ENCODE data around the gene RNF115.

RNF115 gene

GRCh38 chr1:145740269-145740668, 83.6 kb downstream of the RNF115 start:
- Histone ChIP-seq H3K4me1 (ENCODE audit: insufficient read depth, low read length, poor library complexity, severe bottlenecking) (no peaks in the 10 kb centered on the region), H3K79me2 (ENCODE audit: insufficient read depth, low read length) (no peaks in the 10 kb centered on the region), H3K27me3 (ENCODE audit: insufficient read depth, low read length, poor library complexity, severe bottlenecking) (no peaks in the 10 kb centered on the region), H2AFZ (ENCODE audit: low read length) (no peak overlapping the region), H4K20me1 (ENCODE audit: insufficient read depth, low read length, poor library complexity, severe bottlenecking) (no peaks in the 10 kb centered on the region), H3F3A (ENCODE audit: low read depth) (no peaks in the 10 kb centered on the region), H3K4me3 (ENCODE audit: low read length, poor library complexity, severe bottlenecking) (no peak overlapping the region), H3K36me3 (ENCODE audit: insufficient read depth, low read length) (peaks cover 35% of the 10 kb centered on the region; the same call in 1 of the 2 replicates), H3K9me2 (replicated peaks; ENCODE audit: low read depth, low read length) (no peaks in the 10 kb centered on the region), H3K4me2 (ENCODE audit: low read depth, low read length, poor library complexity, severe bottlenecking) (no peak overlapping the region), H3K9me3 (ENCODE audit: insufficient read depth, low read depth, low read length) (no peaks in the 10 kb centered on the region), H3K9ac (ENCODE audit: low read depth, low read length, poor library complexity, severe bottlenecking) (no peak overlapping the region)
- TF ChIP-seq, protein P1, sequence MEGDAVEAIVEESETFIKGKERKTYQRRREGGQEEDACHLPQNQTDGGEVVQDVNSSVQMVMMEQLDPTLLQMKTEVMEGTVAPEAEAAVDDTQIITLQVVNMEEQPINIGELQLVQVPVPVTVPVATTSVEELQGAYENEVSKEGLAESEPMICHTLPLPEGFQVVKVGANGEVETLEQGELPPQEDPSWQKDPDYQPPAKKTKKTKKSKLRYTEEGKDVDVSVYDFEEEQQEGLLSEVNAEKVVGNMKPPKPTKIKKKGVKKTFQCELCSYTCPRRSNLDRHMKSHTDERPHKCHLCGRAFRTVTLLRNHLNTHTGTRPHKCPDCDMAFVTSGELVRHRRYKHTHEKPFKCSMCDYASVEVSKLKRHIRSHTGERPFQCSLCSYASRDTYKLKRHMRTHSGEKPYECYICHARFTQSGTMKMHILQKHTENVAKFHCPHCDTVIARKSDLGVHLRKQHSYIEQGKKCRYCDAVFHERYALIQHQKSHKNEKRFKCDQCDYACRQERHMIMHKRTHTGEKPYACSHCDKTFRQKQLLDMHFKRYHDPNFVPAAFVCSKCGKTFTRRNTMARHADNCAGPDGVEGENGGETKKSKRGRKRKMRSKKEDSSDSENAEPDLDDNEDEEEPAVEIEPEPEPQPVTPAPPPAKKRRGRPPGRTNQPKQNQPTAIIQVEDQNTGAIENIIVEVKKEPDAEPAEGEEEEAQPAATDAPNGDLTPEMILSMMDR (conservative IDR thresholded peaks at IDR 0.05; ENCODE audit: low read length): no peak
- no peak for TF ChIP-seq EZH2phosphoT487 (IDR thresholded peaks at IDR 0.05; ENCODE audit: borderline replicate concordance)

- no peak overlapping the region for H3K4me2 ChIP-seq (ENCODE audit: low read depth, low read length, poor library complexity, severe bottlenecking)
- no peaks in the 10 kb centered on the region for H3K9me2 ChIP-seq (replicated peaks; ENCODE audit: low read depth, low read length)
- no peak overlapping the region for H3K4me3 ChIP-seq (ENCODE audit: low read length, poor library complexity, severe bottlenecking)
These were observed 87.7 kb downstream of the RNF115 start for GRCh38 chr1:145736191-145736590.

GRCh38 chr1:145730900-145731299, 93.0 kb downstream of the RNF115 start:
- Histone ChIP-seq H2AFZ (ENCODE audit: low read length) (no peak overlapping the region), H3K27me3 (ENCODE audit: insufficient read depth, low read length, poor library complexity, severe bottlenecking) (no peaks in the 10 kb centered on the region), H3K36me3 (ENCODE audit: insufficient read depth, low read length) (no peaks in the 10 kb centered on the region), H3K9me3 (ENCODE audit: insufficient read depth, low read depth, low read length) (no peaks in the 10 kb centered on the region), H3K4me2 (ENCODE audit: low read depth, low read length, poor library complexity, severe bottlenecking) (no peak overlapping the region), H3K9ac (ENCODE audit: low read depth, low read length, poor library complexity, severe bottlenecking) (no peak overlapping the region), H3F3A (ENCODE audit: low read depth) (no peaks in the 10 kb centered on the region), H3K9me2 (replicated peaks; ENCODE audit: low read depth, low read length) (no peaks in the 10 kb centered on the region), H4K20me1 (ENCODE audit: insufficient read depth, low read length, poor library complexity, severe bottlenecking) (no peaks in the 10 kb centered on the region), H3K4me1 (ENCODE audit: insufficient read depth, low read length, poor library complexity, severe bottlenecking) (peaks cover 3% of the 10 kb centered on the region), H3K79me2 (ENCODE audit: insufficient read depth, low read length) (no peaks in the 10 kb centered on the region), H3K4me3 (ENCODE audit: low read length, poor library complexity, severe bottlenecking) (no peak overlapping the region)
- TF ChIP-seq EZH2phosphoT487 (IDR thresholded peaks at IDR 0.05; ENCODE audit: borderline replicate concordance): no peak
- TF ChIP-seq, protein P1 (conservative IDR thresholded peaks at IDR 0.05; ENCODE audit: low read length): no peak

More at GRCh38 chr1:145736191-145736590, 87.7 kb downstream of the RNF115 start:
- no peak for TF ChIP-seq EZH2phosphoT487 (IDR thresholded peaks at IDR 0.05; ENCODE audit: borderline replicate concordance)
- TF ChIP-seq, protein P1 (conservative IDR thresholded peaks at IDR 0.05; ENCODE audit: low read length): no peak
- no peaks in the 10 kb centered on the region for H3K9me3 ChIP-seq (ENCODE audit: insufficient read depth, low read depth, low read length)
- H3K4me1 ChIP-seq (ENCODE audit: insufficient read depth, low read length, poor library complexity, severe bottlenecking): peaks cover 3% of the 10 kb centered on the region
- no peak overlapping the region for H3K9ac ChIP-seq (ENCODE audit: low read depth, low read length, poor library complexity, severe bottlenecking)
- H4K20me1 ChIP-seq (ENCODE audit: insufficient read depth, low read length, poor library complexity, severe bottlenecking): no peaks in the 10 kb centered on the region
- no peak overlapping the region for H2AFZ ChIP-seq (ENCODE audit: low read length)
- no peaks in the 10 kb centered on the region for H3K79me2 ChIP-seq (ENCODE audit: insufficient read depth, low read length)
- H3K36me3 ChIP-seq (ENCODE audit: insufficient read depth, low read length): peaks cover 1% of the 10 kb centered on the region; the same call in 1 of the 2 replicates
- no peaks in the 10 kb centered on the region for H3F3A ChIP-seq (ENCODE audit: low read depth)
- no peaks in the 10 kb centered on the region for H3K27me3 ChIP-seq (ENCODE audit: insufficient read depth, low read length, poor library complexity, severe bottlenecking)

All from Loucy (cell line).